ENCODE data around the gene KIR3DL3. TPM values are rescaled to one million over a fixed set of nuclear protein-coding genes. Genes with fewer than 3 reads are reported as not detected.

The KIR3DL3 gene
- total and polyA plus RNA-seq, 9 of the 15 experiments (the other 6 are each of a cell fraction or from before 2014, with no cell fraction given), result 0.11 TPM; not detected in 8

DNA sequence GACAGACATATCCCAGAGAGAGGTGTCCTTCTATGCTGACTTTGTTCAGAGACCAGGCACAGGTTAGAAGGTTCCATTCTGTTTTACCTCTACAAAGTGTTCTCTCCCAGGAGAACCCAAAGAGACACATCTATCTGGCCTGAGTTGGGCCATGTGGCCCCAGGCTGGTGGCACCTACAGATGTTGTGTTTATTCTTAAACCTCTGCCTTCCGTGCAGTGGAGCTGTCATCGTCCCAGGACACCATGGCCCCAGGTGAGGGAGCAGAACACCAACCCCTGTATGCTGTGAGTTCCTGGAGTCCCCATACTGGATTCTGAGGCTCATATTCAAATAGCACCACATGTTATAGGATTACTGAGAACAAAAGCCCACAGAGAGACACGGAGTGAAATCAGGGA is 3.9 kb downstream of the KIR3DL3 start:
- 0% methylated on average over 3 of the region's 3 CpGs for WGBS (ENCODE audit: insufficient coverage, low coverage, missing lambda C conversion rate)
- no peak for FAIRE-seq

GRCh38 chr19:54729416-54730188 is 5.4 kb downstream of the KIR3DL3 start:
- no peak overlapping the region for H3K9ac ChIP-seq (ENCODE audit: insufficient read depth in 1 of 2, low read depth in 2 of 2, low read length in 2 of 2)
- ATAC-seq (no peak), FAIRE-seq (no peak), DNase-seq (ENCODE audit: extremely low read depth in 1 of 4, low spot score in 3 of 4) (no peak)
- H3K4me2 ChIP-seq (ENCODE audit: insufficient read depth, low read length), result no peak overlapping the region
- H3K36me3 ChIP-seq (ENCODE audit: control insufficient read depth, insufficient read depth, low read length), result no peaks in the 10 kb centered on the region
- peaks cover 0 to 13% of the 10 kb centered on the region in 2 experiments; a peak in 1 of 5 replicates for H3K27me3 ChIP-seq (ENCODE audit: control insufficient read depth in 2 of 2, insufficient read depth in 2 of 2, low read length in 2 of 2)
- H3K27ac ChIP-seq (ENCODE audit: extremely low read depth, low read depth, low read length), result no peak overlapping the region
- 0% methylated on average over 13 of the region's 15 CpGs for WGBS (ENCODE audit: insufficient coverage, low coverage, missing lambda C conversion rate)
- H4K20me1 ChIP-seq (replicated peaks; ENCODE audit: control insufficient read depth, insufficient read depth, low read length), result no peaks in the 10 kb centered on the region
- ChIA-PET CTCF (ENCODE audit: low intra/inter-chr PET ratio) (no interaction called here), POLR2A (no interaction called here)
- no peak overlapping the region for H3K4me3 ChIP-seq
- H3K9me1 ChIP-seq (ENCODE audit: control insufficient read depth, insufficient read depth, low read length), result no peaks in the 10 kb centered on the region
- no peaks in the 10 kb centered on the region for H3K9me3 ChIP-seq (replicated peaks; ENCODE audit: control insufficient read depth, insufficient read depth, low read depth, low read length)
- no peaks in the 10 kb centered on the region for H3K79me2 ChIP-seq (ENCODE audit: control insufficient read depth, insufficient read depth, low read length)
- BruUV-seq (replicated peaks), result no TSS peak
- H2AFZ ChIP-seq (ENCODE audit: low read depth, low read length), result no peak overlapping the region
- no peaks in the 10 kb centered on the region; a peak in 2 of 5 replicates for H3K4me1 ChIP-seq (replicated peaks in 1 of 2; ENCODE audit: control insufficient read depth in 2 of 2, insufficient read depth in 2 of 2, low read length in 2 of 2)
- in situ Hi-C loops (cut with MboI), result no loop called here
- intact Hi-C loops (cut with micrococcal nuclease), result no loop called here
- TF ChIP-seq YY1 (IDR thresholded peaks at IDR 0.05; ENCODE audit: borderline replicate concordance in 1 of 3, control insufficient read depth in 1 of 3, extremely low read depth in 1 of 3, insufficient read depth in 3 of 3, insufficient read length in 1 of 3, insufficient replicate concordance in 2 of 3, low read depth in 1 of 3, low read length in 2 of 3), result no peak
- TF ChIP-seq MEF2D (tag; conservative IDR thresholded peaks at IDR 0.05; ENCODE audit: low read depth), result no peak
- no peak for TF ChIP-seq CREB5 (CRISPR knock-in tag; IDR thresholded peaks at IDR 0.05)
- no peak for TF ChIP-seq ZC3H8 (IDR thresholded peaks at IDR 0.05)
- no peak for TF ChIP-seq ZNF239 (CRISPR knock-in tag; IDR thresholded peaks at IDR 0.05)
- no peak for TF ChIP-seq KLF16 (IDR thresholded peaks at IDR 0.05)
- no peak for TF ChIP-seq ZFP1 (CRISPR knock-in tag; IDR thresholded peaks at IDR 0.05)
- TF ChIP-seq ZNF347 (CRISPR knock-in tag; IDR thresholded peaks at IDR 0.05; ENCODE audit: low read depth), result no peak

More for the DNA sequence above, 3.9 kb downstream of the KIR3DL3 start:
- in situ Hi-C loops (cut with MboI), result no loop called here
- H3K9ac ChIP-seq (ENCODE audit: insufficient read depth in 1 of 2, low read depth in 2 of 2, low read length in 2 of 2), result no peak overlapping the region
- no peak overlapping the region for H3K4me3 ChIP-seq
- no peaks in the 10 kb centered on the region; a peak in 2 of 5 replicates for H3K4me1 ChIP-seq (replicated peaks in 1 of 2; ENCODE audit: control insufficient read depth in 2 of 2, insufficient read depth in 2 of 2, low read length in 2 of 2)
- peaks cover 0 to 13% of the 10 kb centered on the region in 2 experiments; a peak in 1 of 5 replicates for H3K27me3 ChIP-seq (ENCODE audit: control insufficient read depth in 2 of 2, insufficient read depth in 2 of 2, low read length in 2 of 2)
- ATAC-seq (no peak), DNase-seq (ENCODE audit: extremely low read depth in 1 of 4, low spot score in 3 of 4) (no peak)
- CTCF ChIA-PET (ENCODE audit: low intra/inter-chr PET ratio), result no interaction called here
- no peaks in the 10 kb centered on the region for H3K9me1 ChIP-seq (ENCODE audit: control insufficient read depth, insufficient read depth, low read length)
- no peak overlapping the region for H2AFZ ChIP-seq (ENCODE audit: low read depth, low read length)
- no peaks in the 10 kb centered on the region for H4K20me1 ChIP-seq (replicated peaks; ENCODE audit: control insufficient read depth, insufficient read depth, low read length)
- no TSS peak for BruUV-seq (replicated peaks)
- intact Hi-C loops (cut with micrococcal nuclease), result no loop called here
- POLR2A ChIA-PET, result no interaction called here
- H3K4me2 ChIP-seq (ENCODE audit: insufficient read depth, low read length), result no peak overlapping the region
- no peak overlapping the region for H3K27ac ChIP-seq (ENCODE audit: extremely low read depth, low read depth, low read length)
- no peak for TF ChIP-seq HDAC3 (IDR thresholded peaks at IDR 0.05; ENCODE audit: borderline replicate concordance, partially characterized antibody)
- TF ChIP-seq SUPT5H (IDR thresholded peaks at IDR 0.05), result no peak
- no peak for TF ChIP-seq IFI16 (CRISPR knock-in tag; IDR thresholded peaks at IDR 0.05)
- no peak for TF ChIP-seq TAF15 (IDR thresholded peaks at IDR 0.05; ENCODE audit: low read depth, low read length)
- no peak for TF ChIP-seq PHB2 (IDR thresholded peaks at IDR 0.05; ENCODE audit: low read depth)
- H3K79me2 ChIP-seq (ENCODE audit: control insufficient read depth, insufficient read depth, low read length), result no peaks in the 10 kb centered on the region
- no peaks in the 10 kb centered on the region for H3K9me3 ChIP-seq (replicated peaks; ENCODE audit: control insufficient read depth, insufficient read depth, low read depth, low read length)
- no peaks in the 10 kb centered on the region for H3K36me3 ChIP-seq (ENCODE audit: control insufficient read depth, insufficient read depth, low read length)
